HEK293 (cell line): ENCODE data around the gene HBEGF.

Source experiments
- CTCF ChIP-seq: fragments of 450-650 bp; formaldehyde crosslinking; IDR thresholded peaks from 2 replicates; pipeline ENCODE4 v1.5.1; 2016; ENCODE audit warnings: missing biosample characterization, missing genetic modification characterization
- MZF1 ChIP-seq: fragments of 450-650 bp; formaldehyde crosslinking; IDR thresholded peaks from 2 replicates; pipeline ENCODE4 v1.5.1; 2017; ENCODE audit warnings: missing biosample characterization, missing genetic modification characterization, borderline replicate concordance
- PATZ1 ChIP-seq: fragments of 450-650 bp; formaldehyde crosslinking; IDR thresholded peaks from 2 replicates; pipeline ENCODE4 v1.5.1; 2016; ENCODE audit warnings: missing biosample characterization, missing genetic modification characterization
- SP2 ChIP-seq: fragments of 450-650 bp; formaldehyde crosslinking; IDR thresholded peaks from 2 replicates; pipeline ENCODE4 v1.5.1; 2016; ENCODE audit warnings: missing biosample characterization, missing genetic modification characterization
- ZBTB49 ChIP-seq: fragments of 450-650 bp; formaldehyde crosslinking; IDR thresholded peaks from 2 replicates; pipeline ENCODE4 v1.5.1; 2016; ENCODE audit warnings: missing biosample characterization, missing genetic modification characterization, low read depth
- ZNF24 ChIP-seq: fragments of 450-650 bp; formaldehyde crosslinking; IDR thresholded peaks from 2 replicates; pipeline ENCODE4 v1.5.1; 2016; ENCODE audit warnings: missing biosample characterization, missing genetic modification characterization
- ZNF404 ChIP-seq: fragments of 450-650 bp; formaldehyde crosslinking; IDR thresholded peaks from 2 replicates; pipeline ENCODE4 v1.5.1; 2017; ENCODE audit warnings: missing biosample characterization, missing genetic modification characterization
- ZNF768 ChIP-seq: fragments of 450-650 bp; formaldehyde crosslinking; IDR thresholded peaks from 2 replicates; pipeline ENCODE4 v1.5.1; 2018; ENCODE audit warnings: missing biosample characterization, mild to moderate bottlenecking, missing genetic modification characterization
- ZNF792 ChIP-seq: fragments of 450-650 bp; formaldehyde crosslinking; IDR thresholded peaks from 2 replicates; pipeline ENCODE4 v1.5.1; 2016; ENCODE audit warnings: missing biosample characterization, missing genetic modification characterization
- TF ChIP-seq, protein P1 (sequence below): fragments of 450-650 bp; formaldehyde crosslinking; IDR thresholded peaks from 2 replicates; pipeline ENCODE4 v1.5.1; 2016; ENCODE audit warnings: missing biosample characterization, missing genetic modification characterization

GRCh38 chr5:140391732-140392131 lies 45.3 kb upstream of the HBEGF start:
- no peak for TF ChIP-seq PATZ1 (tag by site-specific recombination)
- TF ChIP-seq CTCF (tag by site-specific recombination) = no peak
- no peak for TF ChIP-seq ZBTB49
- TF ChIP-seq, protein P1, sequence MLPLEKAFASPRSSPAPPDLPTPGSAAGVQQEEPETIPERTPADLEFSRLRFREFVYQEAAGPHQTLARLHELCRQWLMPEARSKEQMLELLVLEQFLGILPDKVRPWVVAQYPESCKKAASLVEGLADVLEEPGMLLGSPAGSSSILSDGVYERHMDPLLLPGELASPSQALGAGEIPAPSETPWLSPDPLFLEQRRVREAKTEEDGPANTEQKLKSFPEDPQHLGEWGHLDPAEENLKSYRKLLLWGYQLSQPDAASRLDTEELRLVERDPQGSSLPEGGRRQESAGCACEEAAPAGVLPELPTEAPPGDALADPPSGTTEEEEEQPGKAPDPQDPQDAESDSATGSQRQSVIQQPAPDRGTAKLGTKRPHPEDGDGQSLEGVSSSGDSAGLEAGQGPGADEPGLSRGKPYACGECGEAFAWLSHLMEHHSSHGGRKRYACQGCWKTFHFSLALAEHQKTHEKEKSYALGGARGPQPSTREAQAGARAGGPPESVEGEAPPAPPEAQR (tag by site-specific recombination) = no peak
- TF ChIP-seq ZNF24 = no peak
- no peak for TF ChIP-seq ZNF404 (tag by site-specific recombination)
- TF ChIP-seq ZNF768 = no peak
- TF ChIP-seq SP2 (tag by site-specific recombination) = no peak
- no peak for TF ChIP-seq ZNF792 (tag by site-specific recombination)
- TF ChIP-seq MZF1 (tag by site-specific recombination) = no peak
